Activated CD8-positive, alpha-beta T cell treated with anti-CD3 and anti-CD28 coated beads, Interleukin-2, amount 10 ng/mL, durations not matched to agents 7 days and 5 days (primary cell): ENCODE data around the gene EIPR1. TPM values are rescaled to one million over a fixed set of nuclear protein-coding genes. Genes with fewer than 3 reads are reported as not detected.

Source experiments
- ATAC-seq: fragments of 150-1000 bp; cut with Tn5 transposase; one replicate; pipeline ENCODE4 v1.10.0; 2021; ENCODE audit warnings: moderate library complexity
- CTCF ChIA-PET: fragments of 350-600 bp; sonication (Branson Sonifier 250); formaldehyde crosslinking; loops from one replicate; lab custom pipeline; 2021; ENCODE audit warnings: antibody characterized with exemption; lab: Charles Lee
- POLR2A ChIA-PET: fragments of 350-600 bp; sonication (Branson Sonifier 250); formaldehyde crosslinking; loops from one replicate; lab custom pipeline; 2021; ENCODE audit warnings: antibody characterized with exemption; lab: Charles Lee
- DNase-seq: peaks from one replicate; pipeline ENCODE4 v3.0.0-alpha.2; 2020
- H3K27ac Mint-ChIP-seq: one replicate; pipeline ENCODE4 v1.8.0; 2021; ENCODE audit warnings: mild to moderate bottlenecking, mixed read lengths
- H3K27me3 Mint-ChIP-seq: one replicate; pipeline ENCODE4 v1.8.0; 2021; ENCODE audit warnings: low read depth, mixed read lengths
- H3K36me3 Mint-ChIP-seq: one replicate; pipeline ENCODE4 v1.8.0; 2021; ENCODE audit warnings: low read depth, mixed read lengths
- H3K4me1 Mint-ChIP-seq: one replicate; pipeline ENCODE4 v1.8.0; 2021; ENCODE audit warnings: low read depth, mixed read lengths
- H3K4me3 Mint-ChIP-seq: one replicate; pipeline ENCODE4 v1.8.0; 2021; ENCODE audit warnings: mild to moderate bottlenecking, mixed read lengths
- H3K9me3 Mint-ChIP-seq: one replicate; pipeline ENCODE4 v1.8.0; 2022; ENCODE audit warnings: mixed read lengths; ENCODE audit not compliant: insufficient read depth
- total RNA-seq, 2 experiments: library from RNA; stranded (reverse); gene quantifications; one replicate each; pipeline ENCODE4 v1.2.3, GENCODE V29; 2021

The EIPR1 gene
- total RNA-seq, 2 experiments from 2014 or later = 38.9 to 41.4 TPM

GRCh38 chr2:3144856-3145255, 232.8 kb downstream of the EIPR1 start:
- no peak for DNase-seq
- H3K4me1 Mint-ChIP-seq = no peaks in the 10 kb centered on the region
- no peak overlapping the region for H3K4me3 Mint-ChIP-seq
- ChIA-PET POLR2A (no interaction called here), CTCF (no interaction called here)
- H3K9me3 Mint-ChIP-seq = no peaks in the 10 kb centered on the region
- peaks cover under 1% of the 10 kb centered on the region for H3K36me3 Mint-ChIP-seq
- H3K27ac Mint-ChIP-seq = no peak overlapping the region
- no peaks in the 10 kb centered on the region for H3K27me3 Mint-ChIP-seq
- no peak for ATAC-seq

- CTCF ChIA-PET = no interaction called here
Observed at GRCh38 chr2:3143602-3144001, 234.0 kb downstream of the EIPR1 start.

GRCh38 chr2:3142961-3143571, 234.6 kb downstream of the EIPR1 start:
- H3K4me1 Mint-ChIP-seq = no peaks in the 10 kb centered on the region
- H3K9me3 Mint-ChIP-seq = no peaks in the 10 kb centered on the region
- ChIA-PET CTCF (no interaction called here), POLR2A (no interaction called here)
- H3K36me3 Mint-ChIP-seq = no peaks in the 10 kb centered on the region
- H3K27ac Mint-ChIP-seq = no peak overlapping the region
- DNase-seq (no peak), ATAC-seq (no peak)
- H3K4me3 Mint-ChIP-seq = no peak overlapping the region
- H3K27me3 Mint-ChIP-seq = no peaks in the 10 kb centered on the region

More at GRCh38 chr2:3143602-3144001, 234.0 kb downstream of the EIPR1 start:
- Mint-ChIP-seq H3K4me3 (no peak overlapping the region), H3K4me1 (no peaks in the 10 kb centered on the region), H3K36me3 (no peaks in the 10 kb centered on the region), H3K27me3 (no peaks in the 10 kb centered on the region), H3K9me3 (no peaks in the 10 kb centered on the region), H3K27ac (no peak overlapping the region)
- POLR2A ChIA-PET = no interaction called here
- ATAC-seq (no peak), DNase-seq (no peak)

GRCh38 chr2:3142210-3142609, 235.4 kb downstream of the EIPR1 start:
- Mint-ChIP-seq H3K4me3 (no peak overlapping the region), H3K27me3 (no peaks in the 10 kb centered on the region), H3K4me1 (no peaks in the 10 kb centered on the region), H3K9me3 (no peaks in the 10 kb centered on the region), H3K27ac (no peak overlapping the region), H3K36me3 (no peaks in the 10 kb centered on the region)
- POLR2A ChIA-PET = no interaction called here
- CTCF ChIA-PET = no interaction called here
- no peak for ATAC-seq
- no peak for DNase-seq

GRCh38 chr2:3141696-3142095, 235.9 kb downstream of the EIPR1 start:
- no peak for DNase-seq
- H3K27me3 Mint-ChIP-seq = no peaks in the 10 kb centered on the region
- no peaks in the 10 kb centered on the region for H3K36me3 Mint-ChIP-seq
- no peak overlapping the region for H3K27ac Mint-ChIP-seq
- ChIA-PET CTCF (no interaction called here), POLR2A (no interaction called here)
- ATAC-seq = no peak
- no peak overlapping the region for H3K4me3 Mint-ChIP-seq
- H3K4me1 Mint-ChIP-seq = no peaks in the 10 kb centered on the region
- H3K9me3 Mint-ChIP-seq = no peaks in the 10 kb centered on the region

- DNase-seq (no peak), ATAC-seq (no peak)
- no peaks in the 10 kb centered on the region for H3K4me1 Mint-ChIP-seq
- ChIA-PET POLR2A (no interaction called here), CTCF (no interaction called here)
- H3K9me3 Mint-ChIP-seq = no peaks in the 10 kb centered on the region
- no peaks in the 10 kb centered on the region for H3K36me3 Mint-ChIP-seq
- no peak overlapping the region for H3K27ac Mint-ChIP-seq
- H3K27me3 Mint-ChIP-seq = no peaks in the 10 kb centered on the region
- no peak overlapping the region for H3K4me3 Mint-ChIP-seq
Observed at GRCh38 chr2:3139906-3140305, 237.7 kb downstream of the EIPR1 start.

Other genes with a start within 250 kb of the EIPR1 start
- gene TRAPPC12, start 1.9 kb upstream of the EIPR1 start, total RNA-seq = 10 to 100 TPM; 86.2 to 88.4 TPM
- gene ADI1, start 141.7 kb upstream of the EIPR1 start, total RNA-seq = 10 to 100 TPM; 17.5 to 19.8 TPM
- gene RNASEH1, start 180.5 kb upstream of the EIPR1 start, total RNA-seq = 10 to 100 TPM; 27.1 to 28.9 TPM
- 1,000 to 10,000 TPM; 1,229 to 1,232 TPM for gene RPS7, start 197.4 kb upstream of the EIPR1 start, total RNA-seq
- gene COLEC11, start 217.3 kb upstream of the EIPR1 start, total RNA-seq = not detected